HCT116 (cell line): Measurements from ENCODE around the gene SP100.

Experiments
- CTCF ChIP-seq, 3 experiments: fragments of 200-600 bp in 1 of 3; sonication (generic) in 1 of 3; IDR thresholded peaks in 2 of 3; conservative IDR thresholded peaks in 1 of 3; 2 replicates each; pipeline ENCODE4 v1.5.1; 2012 to 2017; ENCODE audit warnings: low read depth in 2 of 3, low read length in 2 of 3, antibody characterized with exemption in 1 of 3, borderline replicate concordance in 1 of 3, control low read depth in 1 of 3, mild to moderate bottlenecking in 1 of 3, mixed read lengths in 1 of 3, mixed run types in 1 of 3, moderate library complexity in 1 of 3; ENCODE audit not compliant: insufficient read depth in 1 of 3
- EZH2 ChIP-seq: fragments of 200-600 bp; sonication (generic); IDR thresholded peaks from 2 replicates; pipeline ENCODE4 v1.6.1; 2017; ENCODE audit warnings: antibody characterized with exemption, mixed run types
- EZH2phosphoT487 ChIP-seq: fragments of 200-600 bp; IDR thresholded peaks from 2 replicates; pipeline ENCODE4 v1.6.1; 2018; ENCODE audit warnings: antibody characterized with exemption, borderline replicate concordance
- MAX ChIP-seq: IDR thresholded peaks from 2 replicates; pipeline ENCODE4 v1.6.1; 2012
- POLR2A ChIP-seq: IDR thresholded peaks from 2 replicates; pipeline ENCODE4 v1.7.0; 2011; ENCODE audit warnings: borderline replicate concordance; ENCODE audit not compliant: insufficient read depth, insufficient read length; ENCODE audit errors: extremely low read depth
- POLR2AphosphoS5 ChIP-seq: IDR thresholded peaks from 2 replicates; pipeline ENCODE4 v1.6.1; 2011; ENCODE audit warnings: mild to moderate bottlenecking, low read depth, low read length, moderate library complexity
- RAD21 ChIP-seq: IDR thresholded peaks from 2 replicates; pipeline ENCODE4 v1.6.1; 2012; ENCODE audit warnings: low read depth, mild to moderate bottlenecking
- TCF7L2 ChIP-seq: IDR thresholded peaks from 2 replicates; pipeline ENCODE4 v1.7.0; 2011; ENCODE audit warnings: borderline replicate concordance, inconsistent platforms; ENCODE audit not compliant: insufficient read depth, insufficient read length; ENCODE audit errors: extremely low read depth
- YY1 ChIP-seq: IDR thresholded peaks from 2 replicates; pipeline ENCODE4 v1.6.1; 2011; ENCODE audit warnings: low read length, low read depth, moderate library complexity, mild to moderate bottlenecking; ENCODE audit not compliant: insufficient replicate concordance; ENCODE audit errors: extremely low read depth

- no peak for TF ChIP-seq CTCF (IDR thresholded peaks at IDR 0.05 in 2 of 3, conservative IDR thresholded peaks at IDR 0.05 in 1 of 3; ENCODE audit: borderline replicate concordance in 1 of 3, insufficient read depth in 1 of 3, low read depth in 2 of 3, low read length in 2 of 3)
- no peak for TF ChIP-seq POLR2A
- no peak for TF ChIP-seq POLR2AphosphoS5
- no peak for TF ChIP-seq EZH2phosphoT487
- no peak for TF ChIP-seq YY1
- no peak for TF ChIP-seq MAX
- no peak for TF ChIP-seq RAD21
- no peak for TF ChIP-seq EZH2
- TF ChIP-seq TCF7L2 = no peak
Observed at GRCh38 chr2:230453006-230453405, 37.0 kb downstream of the SP100 start.
